ENCODE data around the gene SDK1.
A peak's percentile ranks its signal among the peaks of the same experiment; 100 is the strongest.

SDK1 gene

GRCh38 chr7:4017081-4017480, 716.0 kb downstream of the SDK1 start:
- no peak overlapping the region for H2BK120ac ChIP-seq (ENCODE audit: low read depth, low read length)
- peaks cover 0 to 15% of the 10 kb centered on the region in 2 donors for H3K36me3 ChIP-seq (replicated peaks in 1 of 2; ENCODE audit: control insufficient read depth in 2 of 2, insufficient read depth in 2 of 2, low read length in 2 of 2)
- H2AK5ac ChIP-seq (ENCODE audit: low read depth, low read length): no peak overlapping the region
- no peak overlapping the region for H4K8ac ChIP-seq (ENCODE audit: low read depth, low read length)
- H2AFZ ChIP-seq (ENCODE audit: low read length): no peak overlapping the region
- no peaks in the 10 kb centered on the region for H3K27me3 ChIP-seq (ENCODE audit: control insufficient read depth in 3 of 3, insufficient read depth in 3 of 3, low read depth in 1 of 3, low read length in 3 of 3)
- no peak overlapping the region for H3K9ac ChIP-seq (ENCODE audit: low read depth, low read length, poor library complexity)
- H3K27ac ChIP-seq (replicated peaks; ENCODE audit: low read length): no peak overlapping the region
- peaks cover 2 to 3% of the 10 kb centered on the region in 2 donors for H3K4me1 ChIP-seq (ENCODE audit: control insufficient read depth in 2 of 2, insufficient read depth in 1 of 2, low read depth in 1 of 2, low read length in 2 of 2)
- H3K4ac ChIP-seq (ENCODE audit: low read length): no peak overlapping the region
- no peak overlapping the region for H4K91ac ChIP-seq (ENCODE audit: low read depth, low read length, poor library complexity)
- no peak overlapping the region for H3K23ac ChIP-seq (ENCODE audit: low read depth, low read length, poor library complexity)
- no peak overlapping the region for H3K14ac ChIP-seq (ENCODE audit: low read length)
- H3K18ac ChIP-seq (ENCODE audit: low read length): no peak overlapping the region
- no peak overlapping the region for H2BK12ac ChIP-seq (ENCODE audit: low read length)
- peaks cover 16 to 44% of the 10 kb centered on the region in 2 donors for H3K9me3 ChIP-seq (replicated peaks in 1 of 2; ENCODE audit: control insufficient read depth in 2 of 2, insufficient read depth in 1 of 2, low read depth in 1 of 2, low read length in 2 of 2)
- no peak overlapping the region for H3K4me2 ChIP-seq (ENCODE audit: insufficient read depth, low read length, poor library complexity, severe bottlenecking)
- DNase-seq (ENCODE audit: low spot score): no peak
- H2BK15ac ChIP-seq (ENCODE audit: low read length): no peak overlapping the region
- no peak overlapping the region for H2BK5ac ChIP-seq (ENCODE audit: low read length)
- WGBS, 2 donors (ENCODE audit: extremely low coverage in 2 of 2, insufficient read length in 2 of 2, insufficient replicate concordance in 1 of 2): no CpG with 5 or more reads among the region's 21 CpGs
- H3K79me1 ChIP-seq (ENCODE audit: low read depth, low read length): no peaks in the 10 kb centered on the region
- no peak overlapping the region for H3K4me3 ChIP-seq (ENCODE audit: low read length in 2 of 2)

DNA sequence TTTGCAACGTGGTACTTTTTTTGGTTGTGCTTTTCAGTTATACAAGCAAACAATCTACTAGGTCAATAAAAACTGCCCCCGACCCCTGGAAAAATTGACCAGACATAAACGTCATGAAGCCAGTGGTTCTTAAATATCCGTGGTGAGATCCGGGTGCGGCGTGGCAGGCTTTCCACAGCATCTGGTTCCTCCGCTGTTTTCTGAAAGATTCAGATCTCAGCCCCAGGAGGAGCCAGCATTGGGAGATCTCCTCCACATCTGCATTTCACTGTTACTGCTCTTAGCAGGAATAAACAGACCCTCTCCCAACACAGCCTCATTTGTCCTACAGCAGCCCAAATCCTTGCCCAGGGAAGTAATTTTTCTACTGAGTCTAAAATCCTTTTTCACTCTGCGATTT, 716.7 kb downstream of the SDK1 start:
- H3K4ac ChIP-seq (ENCODE audit: low read length): no peak overlapping the region
- peaks cover 16 to 44% of the 10 kb centered on the region in 2 donors for H3K9me3 ChIP-seq (replicated peaks in 1 of 2; ENCODE audit: control insufficient read depth in 2 of 2, insufficient read depth in 1 of 2, low read depth in 1 of 2, low read length in 2 of 2)
- H3K9ac ChIP-seq (ENCODE audit: low read depth, low read length, poor library complexity): no peak overlapping the region
- no peak overlapping the region for H3K27ac ChIP-seq (replicated peaks; ENCODE audit: low read length)
- H3K4me2 ChIP-seq (ENCODE audit: insufficient read depth, low read length, poor library complexity, severe bottlenecking): no peak overlapping the region
- H2AFZ ChIP-seq (ENCODE audit: low read length): no peak overlapping the region
- H3K4me1 ChIP-seq (ENCODE audit: control insufficient read depth in 2 of 2, insufficient read depth in 1 of 2, low read depth in 1 of 2, low read length in 2 of 2): peaks cover 2 to 3% of the 10 kb centered on the region in 2 donors
- no peak overlapping the region for H3K4me3 ChIP-seq (ENCODE audit: low read length in 2 of 2)
- no peak overlapping the region for H4K91ac ChIP-seq (ENCODE audit: low read depth, low read length, poor library complexity)
- no peak overlapping the region for H3K23ac ChIP-seq (ENCODE audit: low read depth, low read length, poor library complexity)
- no peaks in the 10 kb centered on the region for H3K27me3 ChIP-seq (ENCODE audit: control insufficient read depth in 3 of 3, insufficient read depth in 3 of 3, low read depth in 1 of 3, low read length in 3 of 3)
- no peak overlapping the region for H2BK12ac ChIP-seq (ENCODE audit: low read length)
- H4K8ac ChIP-seq (ENCODE audit: low read depth, low read length): no peak overlapping the region
- H2BK15ac ChIP-seq (ENCODE audit: low read length): no peak overlapping the region
- H2BK120ac ChIP-seq (ENCODE audit: low read depth, low read length): no peak overlapping the region
- no peak overlapping the region for H2BK5ac ChIP-seq (ENCODE audit: low read length)
- H2AK5ac ChIP-seq (ENCODE audit: low read depth, low read length): no peak overlapping the region
- no peak overlapping the region for H3K18ac ChIP-seq (ENCODE audit: low read length)
- H3K36me3 ChIP-seq (replicated peaks in 1 of 2; ENCODE audit: control insufficient read depth in 2 of 2, insufficient read depth in 2 of 2, low read length in 2 of 2): peaks cover 0 to 15% of the 10 kb centered on the region in 2 donors
- DNase-seq (ENCODE audit: low spot score): no peak
- WGBS, 2 donors (ENCODE audit: extremely low coverage in 2 of 2, insufficient read length in 2 of 2, insufficient replicate concordance in 1 of 2): no CpG with 5 or more reads among the region's 9 CpGs
- no peak overlapping the region for H3K14ac ChIP-seq (ENCODE audit: low read length)
- no peaks in the 10 kb centered on the region for H3K79me1 ChIP-seq (ENCODE audit: low read depth, low read length)

DNA sequence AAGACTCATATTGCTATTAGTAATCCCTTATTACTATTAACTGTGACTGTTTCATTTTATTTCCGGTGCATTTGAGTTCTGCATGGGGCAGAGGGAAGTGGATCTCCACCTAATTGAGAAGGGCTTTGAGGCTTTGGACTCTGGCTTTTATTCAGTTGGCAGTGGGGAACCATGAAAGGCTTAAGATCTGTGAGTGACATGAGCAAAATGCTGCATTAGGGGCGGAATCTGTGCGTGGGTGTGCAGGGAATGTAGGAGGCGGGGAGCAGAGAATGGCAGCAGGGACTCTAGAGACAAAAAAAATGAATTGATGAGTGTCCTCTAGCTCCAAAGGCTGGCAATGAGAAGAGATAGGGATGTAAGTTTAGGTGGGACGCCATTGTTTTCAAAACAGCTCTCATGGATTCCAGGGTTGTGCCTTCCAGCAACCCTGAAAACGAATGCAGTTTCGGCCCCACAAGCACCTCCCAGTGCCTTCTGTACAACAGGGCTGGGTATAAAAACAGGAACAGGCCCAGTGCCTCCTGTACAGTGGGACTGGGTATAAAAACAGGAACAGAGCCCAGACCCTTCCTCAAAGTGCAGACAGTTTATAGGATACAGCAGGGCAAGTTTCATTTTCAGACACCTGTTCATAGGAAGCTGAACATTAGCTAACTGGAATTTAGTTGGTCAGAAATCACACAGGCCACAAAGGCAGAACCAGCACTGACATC, 717.7 kb downstream of the SDK1 start:
- WGBS, 2 donors (ENCODE audit: extremely low coverage in 2 of 2, insufficient read length in 2 of 2, insufficient replicate concordance in 1 of 2): no CpG with 5 or more reads among the region's 7 CpGs
- no peaks in the 10 kb centered on the region for H3K79me1 ChIP-seq (ENCODE audit: low read depth, low read length)
- no peak overlapping the region for H3K23ac ChIP-seq (ENCODE audit: low read depth, low read length, poor library complexity)

GRCh38 chr7:4020086-4020485, 719.0 kb downstream of the SDK1 start:
- Histone ChIP-seq H2AFZ (ENCODE audit: low read length) (no peak overlapping the region), H3K23ac (ENCODE audit: low read depth, low read length, poor library complexity) (no peak overlapping the region), H2BK120ac (ENCODE audit: low read depth, low read length) (no peak overlapping the region), H3K9ac (ENCODE audit: low read depth, low read length, poor library complexity) (no peak overlapping the region), H2AK5ac (ENCODE audit: low read depth, low read length) (no peak overlapping the region), H3K14ac (ENCODE audit: low read length) (peak overlapping the region; percentile 49), H3K4me3 (ENCODE audit: low read length in 2 of 2) (no peak overlapping the region), H2BK15ac (ENCODE audit: low read length) (no peak overlapping the region), H3K4me1 (ENCODE audit: control insufficient read depth in 2 of 2, insufficient read depth in 1 of 2, low read depth in 1 of 2, low read length in 2 of 2) (peaks cover 0 to 3% of the 10 kb centered on the region in 2 donors), H3K36me3 (replicated peaks in 1 of 2; ENCODE audit: control insufficient read depth in 2 of 2, insufficient read depth in 2 of 2, low read length in 2 of 2) (peaks cover 0 to 15% of the 10 kb centered on the region in 2 donors), H3K4ac (ENCODE audit: low read length) (no peak overlapping the region), H3K27ac (replicated peaks; ENCODE audit: low read length) (no peak overlapping the region), H4K8ac (ENCODE audit: low read depth, low read length) (no peak overlapping the region), H3K9me3 (replicated peaks in 1 of 2; ENCODE audit: control insufficient read depth in 2 of 2, insufficient read depth in 1 of 2, low read depth in 1 of 2, low read length in 2 of 2) (peaks cover 16 to 44% of the 10 kb centered on the region in 2 donors), H3K79me1 (ENCODE audit: low read depth, low read length) (no peaks in the 10 kb centered on the region), H2BK12ac (ENCODE audit: low read length) (no peak overlapping the region), H2BK5ac (ENCODE audit: low read length) (no peak overlapping the region), H4K91ac (ENCODE audit: low read depth, low read length, poor library complexity) (no peak overlapping the region), H3K18ac (ENCODE audit: low read length) (no peak overlapping the region), H3K27me3 (ENCODE audit: control insufficient read depth in 3 of 3, insufficient read depth in 3 of 3, low read depth in 1 of 3, low read length in 3 of 3) (no peaks in the 10 kb centered on the region), H3K4me2 (ENCODE audit: insufficient read depth, low read length, poor library complexity, severe bottlenecking) (no peak overlapping the region)
- WGBS, 2 donors (ENCODE audit: extremely low coverage in 2 of 2, insufficient read length in 2 of 2, insufficient replicate concordance in 1 of 2): no CpG with 5 or more reads among the region's 11 CpGs
- no peak for DNase-seq (ENCODE audit: low spot score)

More for the DNA sequence above, 717.7 kb downstream of the SDK1 start:
- Histone ChIP-seq H3K4me3 (ENCODE audit: low read length in 2 of 2) (no peak overlapping the region), H3K4me2 (ENCODE audit: insufficient read depth, low read length, poor library complexity, severe bottlenecking) (no peak overlapping the region), H3K9me3 (replicated peaks in 1 of 2; ENCODE audit: control insufficient read depth in 2 of 2, insufficient read depth in 1 of 2, low read depth in 1 of 2, low read length in 2 of 2) (peaks cover 16 to 44% of the 10 kb centered on the region in 2 donors), H2BK12ac (ENCODE audit: low read length) (no peak overlapping the region), H4K91ac (ENCODE audit: low read depth, low read length, poor library complexity) (no peak overlapping the region), H2BK15ac (ENCODE audit: low read length) (no peak overlapping the region), H2AFZ (ENCODE audit: low read length) (no peak overlapping the region), H3K4me1 (ENCODE audit: control insufficient read depth in 2 of 2, insufficient read depth in 1 of 2, low read depth in 1 of 2, low read length in 2 of 2) (peaks cover 2 to 3% of the 10 kb centered on the region in 2 donors), H3K4ac (ENCODE audit: low read length) (no peak overlapping the region), H3K14ac (ENCODE audit: low read length) (no peak overlapping the region), H3K36me3 (replicated peaks in 1 of 2; ENCODE audit: control insufficient read depth in 2 of 2, insufficient read depth in 2 of 2, low read length in 2 of 2) (peaks cover 0 to 15% of the 10 kb centered on the region in 2 donors), H2BK120ac (ENCODE audit: low read depth, low read length) (no peak overlapping the region), H3K18ac (ENCODE audit: low read length) (no peak overlapping the region), H3K27me3 (ENCODE audit: control insufficient read depth in 3 of 3, insufficient read depth in 3 of 3, low read depth in 1 of 3, low read length in 3 of 3) (no peaks in the 10 kb centered on the region), H2AK5ac (ENCODE audit: low read depth, low read length) (no peak overlapping the region), H3K9ac (ENCODE audit: low read depth, low read length, poor library complexity) (no peak overlapping the region), H4K8ac (ENCODE audit: low read depth, low read length) (no peak overlapping the region), H3K27ac (replicated peaks; ENCODE audit: low read length) (no peak overlapping the region), H2BK5ac (ENCODE audit: low read length) (no peak overlapping the region)
- DNase-seq (ENCODE audit: low spot score): no peak
